ENCODE data around the gene ACER1.
"Not testable (repeated sequence)": the region's sequence is repeated elsewhere in the genome, so short reads cannot be mapped to it uniquely, and the experiment has no call there.

ACER1 gene

GRCh38 chr19:6286676-6287075, 46.7 kb downstream of the ACER1 start:
- DNase-seq, result no peak

DNA sequence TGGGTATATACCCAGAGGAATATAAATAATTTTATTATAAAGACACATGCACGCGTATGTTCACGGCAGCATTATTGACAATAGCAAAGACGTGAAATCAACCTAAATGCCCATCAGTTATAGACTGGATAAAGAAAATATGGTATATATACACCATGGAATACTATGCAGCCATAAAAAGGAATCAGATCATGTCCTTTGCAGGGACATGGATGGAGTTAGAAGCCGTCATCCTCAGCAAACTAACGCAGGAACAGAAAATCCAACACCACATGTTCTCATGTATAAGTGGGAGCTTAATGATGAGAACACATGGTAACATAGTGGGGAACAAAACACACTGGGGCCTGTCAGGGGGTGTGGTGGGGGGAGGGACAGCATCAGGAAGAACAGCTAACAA, 51.0 kb downstream of the ACER1 start:
- not testable (repeated sequence) for DNase-seq

DNA sequence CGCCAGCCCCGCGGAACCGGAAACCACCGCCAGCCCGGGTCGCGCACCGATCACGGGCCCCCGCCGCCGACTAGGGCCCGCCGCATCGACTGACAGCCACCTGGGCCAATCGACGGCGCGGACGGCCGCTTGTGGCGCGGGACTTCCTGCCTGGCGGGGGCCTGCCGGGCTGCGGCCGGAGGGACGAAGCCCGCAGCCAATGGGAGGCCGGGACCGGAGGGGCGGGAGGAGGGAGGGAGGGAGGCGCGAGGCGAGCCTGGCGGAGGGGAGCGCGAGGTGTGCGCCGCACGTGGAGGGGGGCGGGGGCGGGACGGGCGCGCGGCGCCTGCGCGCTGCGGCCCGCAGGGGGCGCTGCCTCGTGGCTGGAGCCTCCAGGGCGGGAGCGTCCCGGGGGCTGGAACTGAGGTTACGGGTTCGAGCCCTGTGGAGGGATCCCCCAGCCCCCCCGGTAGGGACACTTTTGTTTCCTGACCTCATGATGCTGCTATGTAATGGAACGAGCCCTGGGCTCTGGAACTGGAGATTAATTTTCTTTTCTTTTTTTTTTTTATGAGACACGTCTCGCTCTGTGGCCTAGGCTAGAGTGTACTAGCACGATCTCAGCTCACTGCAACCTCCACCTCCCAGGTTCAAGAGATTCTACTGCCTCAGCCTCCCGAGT, 53.4 kb downstream of the ACER1 start, which contains the start of gene MLLT1:
TSS of gene MLLT1 (minus strand) at position 45 of the 661 bp plus-strand sequence. CDS start 191 bp downstream, outside the sequence.
- peak; percentile 92 for DNase-seq

- no peak for DNase-seq
Measured at GRCh38 chr19:6279620-6279930, 53.8 kb downstream of the ACER1 start.

- DNase-seq, result no peak
Measured at GRCh38 chr19:6278740-6279619, 54.4 kb downstream of the ACER1 start.

GRCh38 chr19:6278051-6278450, 55.4 kb downstream of the ACER1 start:
- DNase-seq, result no peak

DNA sequence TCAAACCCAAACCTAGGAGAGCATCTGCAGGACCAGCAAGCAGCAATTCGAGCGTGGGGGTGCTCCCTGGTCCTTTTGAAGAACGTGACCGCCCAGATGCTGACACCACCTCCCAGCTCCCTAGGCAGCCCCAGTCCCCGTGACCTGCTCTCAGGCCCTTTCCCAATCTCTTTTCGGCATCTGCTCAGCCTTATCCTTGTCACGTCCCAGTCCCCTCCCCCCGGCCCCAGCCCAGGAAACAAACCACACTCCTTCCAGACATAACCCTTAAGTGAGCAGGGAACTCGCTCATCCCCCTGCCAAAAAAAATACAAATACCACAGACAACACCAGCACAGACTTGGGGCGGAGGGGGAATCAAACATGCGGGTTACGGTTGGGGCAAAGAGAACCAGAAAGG, 57.0 kb downstream of the ACER1 start:
- no peak for DNase-seq

GRCh38 chr19:6275170-6275744, 58.2 kb downstream of the ACER1 start:
- no peak for DNase-seq

- no peak for DNase-seq
Measured at GRCh38 chr19:6274756-6275155, 58.7 kb downstream of the ACER1 start.

DNA sequence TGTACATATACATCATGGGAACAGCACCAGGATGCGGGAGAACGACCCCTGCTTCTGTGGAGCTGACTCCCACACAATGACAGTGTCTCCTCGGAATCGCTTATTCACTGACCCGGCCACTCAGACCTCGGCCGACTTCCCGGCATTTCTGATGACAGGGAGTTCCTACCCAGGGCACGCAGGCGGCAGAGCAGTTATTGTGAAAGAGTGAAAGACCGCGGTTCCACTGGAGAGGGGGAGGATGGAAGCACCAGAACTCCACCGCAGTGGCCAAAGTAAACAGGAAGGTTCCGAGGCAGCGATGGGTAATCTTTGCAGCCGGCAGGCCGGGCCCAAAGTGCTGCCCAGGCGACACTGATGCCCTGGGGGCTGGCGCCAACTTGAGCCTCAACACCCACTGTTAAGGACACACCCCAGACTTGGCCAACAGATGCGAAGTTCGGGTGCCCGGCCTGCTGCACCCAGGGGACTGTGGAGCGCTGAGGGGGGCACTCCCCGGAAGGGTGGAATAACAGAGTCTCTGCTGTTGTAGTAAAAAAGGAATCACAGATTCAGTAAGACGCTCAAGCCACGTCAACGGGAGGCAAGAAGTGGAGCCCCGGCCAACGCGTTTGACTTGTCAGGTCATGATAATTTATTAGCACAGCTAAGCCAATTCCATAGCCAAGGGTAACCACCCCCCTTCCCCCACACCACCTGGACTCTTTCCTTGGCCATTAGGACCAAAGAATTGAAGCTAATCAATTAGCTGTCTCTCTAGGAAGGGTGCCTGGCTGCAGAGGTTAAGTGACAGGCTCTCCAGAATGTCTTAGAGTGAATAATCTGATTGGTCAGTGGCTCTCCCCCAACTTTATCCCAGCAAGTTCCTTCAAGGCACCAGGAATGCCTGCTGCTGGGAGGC, 59.5 kb downstream of the ACER1 start:
- DNase-seq, result no peak

DNA sequence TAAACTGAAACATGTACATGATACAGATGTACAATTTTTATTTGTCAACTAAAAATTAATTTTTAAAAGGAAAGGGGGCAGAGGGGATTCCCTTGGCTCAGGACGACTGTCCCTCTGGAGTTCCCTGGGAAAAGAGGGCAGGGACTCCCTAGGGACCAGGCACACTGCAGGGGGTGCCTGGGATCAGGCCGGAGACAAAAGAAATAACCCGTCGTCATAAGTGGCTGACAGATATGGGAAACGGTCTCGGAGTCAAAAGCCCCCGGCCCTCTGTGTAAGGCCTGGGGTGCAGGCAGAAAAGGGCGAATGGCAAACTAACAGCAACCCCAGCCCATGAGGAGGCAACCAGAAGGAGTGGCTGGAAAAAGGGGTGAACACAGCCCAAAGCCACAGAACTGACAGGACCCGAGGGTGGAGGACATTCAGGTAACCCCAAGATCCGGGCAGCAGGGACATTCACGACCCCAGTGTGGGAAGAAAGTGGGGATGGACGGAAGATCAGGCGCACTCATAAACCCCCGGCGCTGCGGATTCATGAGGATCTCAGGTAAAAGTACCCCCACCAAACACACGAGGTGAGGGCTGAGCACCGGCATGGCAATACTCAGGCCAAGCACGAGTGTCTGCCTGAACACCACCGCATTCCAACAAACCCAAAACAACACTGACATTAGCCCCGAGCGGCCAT, 60.4 kb downstream of the ACER1 start:
- DNase-seq, result no peak

DNA sequence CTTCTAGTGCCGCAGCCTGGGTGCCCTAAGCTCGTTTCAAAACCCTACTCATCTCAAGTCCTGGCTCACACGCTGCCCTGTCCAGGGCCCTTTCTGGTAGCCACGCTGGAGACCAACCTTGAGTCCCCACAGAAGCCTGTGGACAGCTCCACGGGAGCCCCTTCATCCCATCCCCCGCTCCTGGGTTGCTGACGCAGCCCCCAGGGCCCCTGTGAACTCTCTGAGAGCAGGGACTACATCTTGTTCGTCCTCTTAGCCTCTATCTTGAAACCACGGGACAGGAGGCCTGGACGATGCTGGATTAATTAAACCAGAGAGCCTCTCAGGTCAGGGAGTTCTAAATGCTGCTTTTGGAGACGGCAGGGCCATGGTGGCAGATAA, 61.0 kb downstream of the ACER1 start:
- DNase-seq, result no peak

- DNase-seq, result no peak
Measured at GRCh38 chr19:6271721-6272410, 61.5 kb downstream of the ACER1 start.

- DNase-seq, result no peak
Measured at GRCh38 chr19:6271251-6271650, 62.2 kb downstream of the ACER1 start.

DNA sequence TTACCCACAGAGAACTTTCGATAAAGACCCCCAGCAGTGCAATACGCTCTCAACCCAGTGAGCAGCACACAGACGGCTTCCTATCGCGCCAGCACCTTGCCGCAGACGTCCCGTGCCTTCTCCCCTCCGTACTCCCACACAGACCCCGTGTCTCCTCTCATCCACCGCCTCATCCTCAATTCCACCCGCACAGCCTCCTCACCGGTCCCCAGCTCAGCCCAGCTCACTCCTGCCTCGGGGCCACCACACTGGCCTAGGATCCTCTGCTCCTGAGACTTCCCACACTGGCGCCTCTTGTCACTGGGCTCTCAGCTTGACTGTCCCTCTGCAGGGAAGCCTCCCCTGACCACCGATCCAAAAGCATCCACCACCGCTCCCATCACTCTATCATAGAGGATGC, 62.6 kb downstream of the ACER1 start:
- DNase-seq, result no peak

- DNase-seq, result no peak
Measured at GRCh38 chr19:6270076-6270745, 63.2 kb downstream of the ACER1 start.

- DNase-seq, result no peak
Measured at GRCh38 chr19:6269101-6269886, 64.1 kb downstream of the ACER1 start.

DNA sequence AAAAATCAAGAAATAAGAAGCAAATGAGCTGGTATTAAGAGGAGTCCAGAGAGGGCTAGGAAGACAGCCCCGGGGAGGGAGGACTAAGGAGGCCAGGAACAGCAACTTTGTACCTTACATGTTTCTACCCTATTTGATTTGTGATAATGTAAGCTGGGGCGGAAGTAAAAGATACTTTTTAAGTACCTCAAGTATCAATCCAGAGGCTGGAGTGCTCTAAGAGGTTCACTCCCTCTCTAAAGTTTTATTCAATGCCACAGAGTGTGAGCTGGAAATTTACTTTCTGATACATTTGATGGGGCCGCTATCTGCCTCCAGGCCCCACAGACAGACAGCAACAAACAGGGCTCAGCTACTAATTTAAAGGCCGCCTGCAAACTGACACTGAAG, 65.0 kb downstream of the ACER1 start:
- DNase-seq, result no peak

DNA sequence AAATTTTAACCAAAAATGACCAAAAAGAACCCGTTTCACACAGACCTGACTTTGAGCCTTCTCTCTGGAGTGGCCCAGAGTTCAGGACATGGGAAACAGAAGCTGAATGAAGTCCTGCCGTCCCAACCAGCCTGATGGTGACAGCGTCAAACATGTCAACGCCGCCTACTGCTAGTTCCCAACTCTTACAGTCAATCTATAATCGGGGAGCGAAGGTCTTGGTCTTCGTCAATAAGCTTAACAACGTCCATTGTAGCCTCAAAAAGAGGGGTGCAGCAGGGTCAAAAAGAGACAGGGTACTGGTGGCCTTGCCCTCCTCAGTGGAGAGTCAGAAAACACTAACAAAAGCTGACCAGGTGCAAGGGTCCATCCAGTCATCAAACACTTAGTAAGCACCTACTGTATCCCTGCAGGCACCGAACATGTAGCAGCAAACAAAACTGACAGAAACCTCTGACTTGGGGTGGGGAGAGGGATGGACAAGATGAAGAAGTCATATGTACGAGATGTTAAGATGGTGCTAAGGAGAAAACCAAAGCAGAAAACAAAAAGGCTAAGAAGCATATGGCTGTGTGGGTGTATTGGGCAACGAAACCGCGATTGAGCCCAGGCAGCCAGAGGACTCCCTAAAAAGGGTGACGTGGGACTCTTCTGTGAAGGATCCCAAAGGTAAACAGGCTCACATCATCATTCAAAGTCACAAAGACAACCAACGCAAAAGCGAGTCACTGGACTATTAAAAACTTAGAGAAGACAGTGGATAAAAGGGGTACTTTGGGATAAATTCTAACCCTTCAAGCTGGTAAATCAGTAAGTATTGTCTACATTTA, 65.6 kb downstream of the ACER1 start:
- DNase-seq, result no peak

Measured in activated CD4-positive, alpha-beta T cell treated with anti-CD3 and anti-CD28 coated beads for 1 hour (primary cell).